HG02840 (cell line): ENCODE results near the gene RBM15B.
"Not testable (repeated sequence)": the region's sequence is repeated elsewhere in the genome, so short reads cannot be mapped to it uniquely, and the experiment has no call there.

ENCODE experiments used
- ATAC-seq: cut with Tn5 transposase; IDR thresholded peaks from one replicate; pipeline ENCODE4 v1.9.1; 2021; ENCODE audit warnings: mild to moderate bottlenecking, moderate library complexity, moderate number of reproducible peaks; ENCODE audit not compliant: unreplicated experiment, low FRiP score

RBM15B gene

DNA sequence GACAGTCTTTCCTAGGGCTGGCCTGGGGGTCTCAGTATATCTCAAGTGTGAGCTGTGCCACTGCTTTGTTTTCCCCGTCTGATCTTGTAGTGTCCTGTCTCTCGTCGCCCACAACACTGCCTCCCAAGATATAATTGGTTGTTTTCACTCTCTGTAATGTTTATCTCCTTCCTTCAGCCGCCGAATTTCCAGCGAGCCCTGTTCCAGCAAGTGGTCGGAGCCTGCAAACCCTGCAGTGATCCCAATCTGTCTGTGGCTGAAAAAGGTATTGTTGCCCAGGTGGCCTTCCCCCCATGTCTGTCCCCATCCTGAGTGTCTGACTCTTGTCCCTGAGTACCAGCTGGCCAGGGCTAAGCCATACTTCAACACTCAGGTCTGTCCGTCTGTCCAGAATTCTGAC is 15.5 kb upstream of the RBM15B start:
- ATAC-seq: no peak

- no peak for ATAC-seq
Observed at GRCh38 chr3:51378065-51378464, 13.0 kb upstream of the RBM15B start.

- ATAC-seq: no peak
Observed at GRCh38 chr3:51378726-51379125, 12.4 kb upstream of the RBM15B start.

DNA sequence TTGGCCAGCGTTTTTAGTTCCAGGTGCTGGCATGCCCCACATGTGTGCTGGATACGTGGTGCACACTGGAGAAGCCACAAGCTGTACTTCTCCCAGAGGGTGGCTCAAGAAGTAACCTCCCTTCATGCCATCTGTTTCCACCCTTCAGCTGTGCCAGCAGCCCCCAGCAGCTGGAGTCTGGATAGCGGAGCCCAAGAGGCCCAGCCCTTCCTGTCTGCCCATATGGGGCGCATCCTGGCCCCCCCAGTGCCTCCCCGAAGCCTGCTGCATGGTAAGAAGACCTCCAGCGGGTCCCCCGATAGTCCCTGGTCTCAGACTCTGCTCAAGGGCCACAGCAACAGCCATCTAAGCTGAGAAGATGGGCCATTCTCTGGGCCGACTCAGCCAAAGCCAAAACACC is 11.8 kb upstream of the RBM15B start:
- no peak for ATAC-seq

- no peak for ATAC-seq
Observed at GRCh38 chr3:51379746-51380455, 11.2 kb upstream of the RBM15B start.

GRCh38 chr3:51380601-51381332 is 10.3 kb upstream of the RBM15B start:
- no peak for ATAC-seq

- ATAC-seq: no peak
Observed at GRCh38 chr3:51381333-51381705, 9.8 kb upstream of the RBM15B start.

DNA sequence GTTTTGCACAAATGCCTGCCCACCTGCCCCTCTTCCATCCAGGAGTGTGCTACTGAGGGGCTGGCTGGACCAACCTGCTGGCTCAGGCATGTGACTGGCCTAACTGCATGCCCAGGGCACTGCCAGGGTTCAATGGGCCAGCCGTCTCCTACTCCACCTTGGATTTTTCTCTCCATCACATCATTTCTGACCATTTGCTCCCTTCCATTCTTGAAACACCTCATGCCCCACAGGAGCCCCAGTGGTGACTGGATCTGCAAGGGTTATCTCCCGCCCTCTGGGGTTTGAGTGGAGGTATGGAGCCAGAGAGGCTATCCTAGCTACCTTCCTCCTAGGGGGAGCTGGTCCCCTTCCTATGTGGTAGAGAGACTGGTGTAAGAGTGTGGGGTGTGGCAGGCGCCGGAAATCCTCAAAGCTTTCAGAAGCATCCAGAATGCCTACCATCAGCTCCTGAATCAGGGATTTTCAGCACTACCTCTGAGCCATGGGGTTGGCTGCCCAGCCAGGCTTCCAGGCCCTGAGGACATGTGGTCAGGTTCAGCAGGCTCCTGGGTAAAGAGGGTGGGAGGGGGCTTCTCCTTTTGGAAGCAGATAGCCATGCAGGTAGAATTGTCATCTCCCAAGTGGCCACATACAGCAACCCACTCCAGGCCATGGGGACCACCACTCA is 8.9 kb upstream of the RBM15B start:
- ATAC-seq: no peak

GRCh38 chr3:51382947-51383578 is 8.0 kb upstream of the RBM15B start:
- ATAC-seq: no peak

GRCh38 chr3:51384055-51384725 is 6.9 kb upstream of the RBM15B start:
- peak; percentile 5 for ATAC-seq

- peak; percentile 95 for ATAC-seq
Observed at GRCh38 chr3:51384726-51385473, 6.2 kb upstream of the RBM15B start, which contains the start of gene MANF. Gene MANF (plus strand): TSS chr3:51385291. CDS start chr3:51385343, 52 bp downstream.

DNA sequence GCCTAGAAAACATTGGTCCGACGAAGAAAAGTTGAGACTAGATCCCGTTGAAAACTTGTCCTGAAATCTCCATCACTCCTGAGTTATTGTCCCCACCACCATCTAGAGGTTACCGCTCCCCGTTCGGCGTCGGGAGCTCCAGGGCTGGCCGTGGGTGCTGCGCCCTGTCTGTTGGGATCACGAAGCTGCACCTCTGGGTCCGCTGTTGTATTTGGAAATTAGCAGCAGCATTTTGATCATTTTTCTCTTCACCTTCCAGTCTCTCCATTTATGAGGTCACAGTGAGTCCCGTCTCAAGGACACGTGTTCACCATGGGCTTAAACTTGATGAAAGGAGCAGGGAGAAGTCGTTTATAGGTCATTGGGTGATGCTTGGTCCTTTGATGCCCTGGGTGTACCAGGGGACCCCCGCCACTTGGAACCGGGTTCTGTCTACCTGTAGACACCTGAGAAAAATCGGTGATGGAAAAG is 5.4 kb upstream of the RBM15B start:
- no peak for ATAC-seq

DNA sequence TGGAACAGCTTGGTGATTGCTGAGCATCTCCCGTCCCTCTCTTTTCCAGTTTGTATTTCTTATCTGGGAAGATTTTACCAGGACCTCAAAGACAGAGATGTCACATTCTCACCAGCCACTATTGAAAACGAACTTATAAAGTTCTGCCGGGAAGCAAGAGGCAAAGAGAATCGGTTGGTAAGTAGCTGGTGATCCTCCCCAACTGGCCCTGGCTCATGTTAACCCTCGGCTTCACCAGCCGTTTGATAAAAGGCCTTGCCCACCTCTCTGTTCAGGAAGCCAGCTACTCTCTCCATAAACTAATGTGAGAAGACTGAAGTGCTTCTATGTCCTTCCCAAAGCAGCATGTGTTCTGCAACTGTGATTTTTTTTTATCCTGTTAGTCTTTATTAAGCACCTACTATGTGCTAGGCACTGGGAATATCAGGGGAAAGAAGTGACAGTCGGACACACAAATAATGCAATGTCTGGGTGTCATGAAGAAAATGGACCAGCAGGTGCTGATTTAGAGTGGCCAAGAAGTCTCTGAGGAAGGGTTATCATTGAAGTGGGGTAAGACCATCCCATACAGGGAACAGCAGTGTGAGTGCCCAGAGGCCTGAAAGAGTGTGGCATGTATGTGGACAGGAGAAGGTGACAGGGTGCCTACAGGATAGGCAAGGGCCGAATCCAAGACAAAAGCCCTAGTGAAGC is 4.8 kb upstream of the RBM15B start:
- ATAC-seq: no peak

DNA sequence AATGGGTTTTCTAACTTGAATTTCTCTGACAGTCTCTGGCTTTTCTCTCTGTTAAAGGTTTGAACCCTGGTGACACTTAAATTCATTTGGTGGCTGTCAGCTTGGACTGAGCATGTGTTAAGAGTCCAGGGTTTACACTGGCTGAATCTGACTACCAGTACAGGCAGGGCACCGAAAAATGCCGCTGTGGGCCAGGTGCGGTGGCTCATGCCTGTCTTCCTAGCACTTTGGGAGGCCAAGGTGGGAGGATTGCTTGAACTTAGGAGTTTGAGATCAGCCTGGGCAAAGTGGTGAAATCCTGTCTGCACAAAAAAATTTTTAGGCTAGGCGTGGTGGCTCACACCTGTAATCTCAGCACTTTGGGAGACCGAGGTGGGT is 4.2 kb upstream of the RBM15B start:
- no peak for ATAC-seq

GRCh38 chr3:51387281-51387680 is 3.8 kb upstream of the RBM15B start:
- not testable (repeated sequence) for ATAC-seq

DNA sequence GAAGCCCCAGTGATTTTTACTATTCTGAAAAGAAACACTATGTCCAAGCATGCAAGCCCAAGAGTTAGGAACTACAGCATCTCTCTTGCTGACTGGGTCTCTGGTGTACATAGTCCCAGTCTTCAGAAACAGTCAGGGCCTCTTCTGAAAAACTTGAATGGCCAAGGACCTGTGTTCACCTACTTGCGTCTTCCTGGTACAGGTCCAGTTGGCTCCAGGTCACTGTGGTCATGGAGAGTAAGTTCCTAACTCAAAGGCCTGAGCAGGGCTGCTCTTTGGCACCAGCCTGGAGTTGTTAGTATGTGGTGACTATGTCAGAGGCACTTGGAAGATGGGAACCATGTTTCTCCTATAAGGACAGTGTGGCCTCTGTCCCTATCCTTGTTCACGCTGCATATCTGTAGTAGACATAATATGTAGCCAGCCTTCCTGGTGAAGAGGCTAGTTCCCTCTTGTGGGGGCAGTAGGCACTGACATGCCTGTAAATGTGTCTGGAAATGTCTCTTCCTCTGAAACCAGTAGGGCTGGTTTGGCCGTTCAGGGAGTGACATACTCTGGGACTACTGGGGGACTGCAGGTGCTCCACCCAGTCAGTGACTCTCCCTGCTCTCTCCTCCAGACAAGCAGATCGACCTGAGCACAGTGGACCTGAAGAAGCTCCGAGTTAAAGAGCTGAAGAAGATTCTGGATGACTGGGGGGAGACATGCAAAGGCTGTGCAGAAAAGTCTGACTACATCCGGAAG is 2.6 kb upstream of the RBM15B start:
- no peak for ATAC-seq

- ATAC-seq: no peak
Observed at GRCh38 chr3:51389423-51390183, 1.5 kb upstream of the RBM15B start.
